K562 (cell line): ENCODE measurements around the gene GLB1L2. TPM values are rescaled to one million over a fixed set of nuclear protein-coding genes. Genes with fewer than 3 reads are reported as not detected.

ENCODE experiments used
- ADNP ChIP-seq: fragments of 200-800 bp; sonication (Bioruptor generic); IDR thresholded peaks from 2 replicates; pipeline ENCODE4 v1.6.1; 2016; ENCODE audit warnings: missing genetic modification characterization, missing compliant biosample characterization
- CTCFL ChIP-seq: IDR thresholded peaks from 2 replicates; pipeline ENCODE4 v1.6.1; 2011; ENCODE audit warnings: borderline replicate concordance, low read depth, mild to moderate bottlenecking, moderate library complexity, low read length; ENCODE audit not compliant: insufficient read depth, poor library complexity, severe bottlenecking
- EP400 ChIP-seq: fragments of 450-650 bp; IDR thresholded peaks from 2 replicates; pipeline ENCODE4 v1.6.1; 2017; ENCODE audit warnings: antibody characterized with exemption, mild to moderate bottlenecking, moderate library complexity
- FOXA1 ChIP-seq: fragments of 450-650 bp; IDR thresholded peaks from 2 replicates; pipeline ENCODE4 v1.6.1; 2016; ENCODE audit warnings: mild to moderate bottlenecking, borderline replicate concordance
- NR4A1 ChIP-seq, 2 experiments: fragments of 250-450 bp in 1 of 2; fragments of 450-650 bp in 1 of 2; sonication (Bioruptor Pico) in 1 of 2; IDR thresholded peaks; 2 replicates each; pipeline versions ENCODE4 v1.4.0 to v1.6.1; 2016 to 2020; ENCODE audit warnings: mild to moderate bottlenecking in 2 of 2, missing compliant biosample characterization in 1 of 2, missing genetic modification characterization in 1 of 2, moderate library complexity in 1 of 2
- PTRF ChIP-seq: fragments of 450-650 bp; IDR thresholded peaks from 2 replicates; pipeline ENCODE4 v1.6.1; 2016; ENCODE audit warnings: mild to moderate bottlenecking, missing genetic modification characterization, missing compliant biosample characterization
- ZNF280A ChIP-seq: fragments of 450-650 bp; IDR thresholded peaks from 2 replicates; pipeline ENCODE4 v1.6.1; 2018; ENCODE audit warnings: mild to moderate bottlenecking, low read depth; ENCODE audit not compliant: partially characterized antibody
- ZNF764 ChIP-seq: fragments of 250-450 bp; sonication (Bioruptor Pico); IDR thresholded peaks from 2 replicates; pipeline ENCODE4 v1.4.0; 2020; ENCODE audit warnings: low read depth, mild to moderate bottlenecking, moderate library complexity
- ZNF77 ChIP-seq: fragments of 250-450 bp; sonication (Bioruptor Pico); IDR thresholded peaks from 2 replicates; pipeline ENCODE4 v1.5.0; 2020
- polyA plus RNA-seq, 8 experiments: library from polyadenylated mRNA; depleted of rRNA in 4 of 8; stranded (reverse) in 5 of 8; unstranded in 3 of 8; fragments of >200 nt; fragmentation: Nextera tagmentation in 2 of 8; fragmentation: Illumina TruSeq in 1 of 8; extraction: Ambion mirVana in 2 of 8; extraction: Trizol in 1 of 8; gene quantifications; 2 replicates each; pipeline versions ENCODE4 v1.2.1 to v1.2.3, GENCODE V29; 2011 to 2014; ENCODE audit warnings: inconsistent platforms in 1 of 8, missing spikeins in 1 of 8
- total RNA-seq, 7 experiments: library from RNA; depleted of rRNA in 6 of 7; stranded (reverse); fragments of >200 nt in 6 of 7; fragmentation: Illumina TruSeq in 2 of 7; extraction: Trizol in 2 of 7; gene quantifications; 2 replicates each; pipeline versions ENCODE4 v1.2.1 to v1.2.3, GENCODE V29; 2011 to 2021; ENCODE audit warnings: low replicate concordance in 1 of 7

GLB1L2 gene
- total and polyA plus RNA-seq, 9 of the 15 experiments (the other 6 are each of a cell fraction or from before 2014, with no cell fraction given), result 0.84 to 21.4 (median 13.8) TPM

- TF ChIP-seq CTCFL (no peak), EP400 (no peak), FOXA1 (no peak), ZNF280A (no peak), ZNF764 (CRISPR knock-in tag) (no peak), ADNP (tag) (no peak), PTRF (tag) (no peak), ZNF77 (no peak), NR4A1 (CRISPR knock-in tag; IDR thresholded peaks at IDR 0.05) (no peak), NR4A1 (tag; IDR thresholded peaks at IDR 0.05) (no peak)
- TF ChIP-seq, all 486 proteins: peak for 0
Measured at GRCh38 chr11:134401825-134402809, 70.3 kb downstream of the GLB1L2 start (continued).
